OCI-LY3 (cell line): ENCODE measurements around the gene CRAT.

Experiments
- EZH2phosphoT487 ChIP-seq: fragments of 200-600 bp; shearing (Covaris generic); IDR thresholded peaks from 2 replicates; pipeline ENCODE4 v1.6.1; 2018; ENCODE audit warnings: antibody characterized with exemption, mixed run types, low read depth
- TF ChIP-seq, protein P1 (sequence below): fragments of 200-600, 300-600 bp; sonication (generic); IDR thresholded peaks from 2 replicates; pipeline ENCODE4 v1.5.1; 2014; ENCODE audit warnings: antibody characterized with exemption, low read length, low read depth

DNA sequence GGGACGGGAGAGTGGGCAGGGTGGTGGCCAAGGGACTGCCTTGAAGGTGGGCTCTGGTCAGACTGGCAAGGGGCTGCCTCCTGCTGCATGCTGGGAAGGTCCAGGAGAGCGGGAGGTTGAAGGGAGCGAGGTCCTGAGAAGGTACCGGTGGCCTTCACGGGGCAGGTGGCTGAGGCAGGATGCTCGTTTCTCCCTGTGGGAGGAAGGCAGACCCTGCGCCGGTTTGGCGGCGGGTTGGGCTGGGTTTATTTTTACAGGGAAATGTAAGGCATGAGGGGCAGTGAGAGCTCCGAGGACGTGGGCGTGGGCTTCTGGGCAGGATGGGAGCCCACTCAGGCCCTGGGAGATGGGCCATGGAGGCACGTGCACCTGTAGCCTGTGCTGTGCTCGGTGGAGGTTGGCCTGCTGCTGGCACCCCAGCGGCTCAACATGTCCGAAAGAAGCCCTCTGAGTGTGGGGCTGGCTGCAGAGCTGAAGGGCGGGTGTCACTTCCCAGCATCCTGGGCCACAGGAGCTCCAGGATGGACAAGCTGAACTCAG, 40.1 kb upstream of the CRAT start:
- TF ChIP-seq, protein P1, sequence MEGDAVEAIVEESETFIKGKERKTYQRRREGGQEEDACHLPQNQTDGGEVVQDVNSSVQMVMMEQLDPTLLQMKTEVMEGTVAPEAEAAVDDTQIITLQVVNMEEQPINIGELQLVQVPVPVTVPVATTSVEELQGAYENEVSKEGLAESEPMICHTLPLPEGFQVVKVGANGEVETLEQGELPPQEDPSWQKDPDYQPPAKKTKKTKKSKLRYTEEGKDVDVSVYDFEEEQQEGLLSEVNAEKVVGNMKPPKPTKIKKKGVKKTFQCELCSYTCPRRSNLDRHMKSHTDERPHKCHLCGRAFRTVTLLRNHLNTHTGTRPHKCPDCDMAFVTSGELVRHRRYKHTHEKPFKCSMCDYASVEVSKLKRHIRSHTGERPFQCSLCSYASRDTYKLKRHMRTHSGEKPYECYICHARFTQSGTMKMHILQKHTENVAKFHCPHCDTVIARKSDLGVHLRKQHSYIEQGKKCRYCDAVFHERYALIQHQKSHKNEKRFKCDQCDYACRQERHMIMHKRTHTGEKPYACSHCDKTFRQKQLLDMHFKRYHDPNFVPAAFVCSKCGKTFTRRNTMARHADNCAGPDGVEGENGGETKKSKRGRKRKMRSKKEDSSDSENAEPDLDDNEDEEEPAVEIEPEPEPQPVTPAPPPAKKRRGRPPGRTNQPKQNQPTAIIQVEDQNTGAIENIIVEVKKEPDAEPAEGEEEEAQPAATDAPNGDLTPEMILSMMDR = no peak
- TF ChIP-seq EZH2phosphoT487 = no peak
